Ishikawa (cell line): ENCODE results near the gene PARD3.

Source experiments
- CEBPB ChIP-seq: IDR thresholded peaks from 2 replicates; pipeline ENCODE4 v1.6.1; 2012
- CREB1 ChIP-seq: IDR thresholded peaks from 2 replicates; pipeline ENCODE4 v1.6.1; 2012; ENCODE audit warnings: low read depth
- EGR1 ChIP-seq: IDR thresholded peaks from 2 replicates; pipeline ENCODE4 v1.6.1; 2012
- EP300 ChIP-seq: IDR thresholded peaks from 2 replicates; pipeline ENCODE4 v1.6.1; 2012; ENCODE audit warnings: borderline replicate concordance
- FOXM1 ChIP-seq: IDR thresholded peaks from 2 replicates; pipeline ENCODE4 v1.6.1; 2012; ENCODE audit warnings: low read depth, borderline replicate concordance
- MAX ChIP-seq: IDR thresholded peaks from 2 replicates; pipeline ENCODE4 v1.6.1; 2012
- NFIC ChIP-seq: IDR thresholded peaks from 2 replicates; pipeline ENCODE4 v1.6.1; 2012
- RAD21 ChIP-seq: IDR thresholded peaks from 2 replicates; pipeline ENCODE4 v1.6.1; 2012; ENCODE audit warnings: low read depth
- REST ChIP-seq: IDR thresholded peaks from 2 replicates; pipeline ENCODE4 v1.6.1; 2012; ENCODE audit warnings: low read depth, mild to moderate bottlenecking
- TAF1 ChIP-seq: IDR thresholded peaks from 2 replicates; pipeline ENCODE4 v1.6.1; 2012; ENCODE audit warnings: low read depth, mild to moderate bottlenecking
- TCF12 ChIP-seq: IDR thresholded peaks from 2 replicates; pipeline ENCODE4 v1.6.1; 2012; ENCODE audit warnings: low read depth
- TEAD4 ChIP-seq: IDR thresholded peaks from 2 replicates; pipeline ENCODE4 v1.6.1; 2012
- YY1 ChIP-seq: IDR thresholded peaks from 2 replicates; pipeline ENCODE4 v1.6.1; 2012; ENCODE audit warnings: low read depth
- ZBTB7A ChIP-seq: IDR thresholded peaks from 2 replicates; pipeline ENCODE4 v1.6.1; 2012; ENCODE audit warnings: low read depth
- TF ChIP-seq, protein P1 (sequence below): IDR thresholded peaks from 2 replicates; pipeline ENCODE4 v1.6.1; 2012

The PARD3 gene

DNA sequence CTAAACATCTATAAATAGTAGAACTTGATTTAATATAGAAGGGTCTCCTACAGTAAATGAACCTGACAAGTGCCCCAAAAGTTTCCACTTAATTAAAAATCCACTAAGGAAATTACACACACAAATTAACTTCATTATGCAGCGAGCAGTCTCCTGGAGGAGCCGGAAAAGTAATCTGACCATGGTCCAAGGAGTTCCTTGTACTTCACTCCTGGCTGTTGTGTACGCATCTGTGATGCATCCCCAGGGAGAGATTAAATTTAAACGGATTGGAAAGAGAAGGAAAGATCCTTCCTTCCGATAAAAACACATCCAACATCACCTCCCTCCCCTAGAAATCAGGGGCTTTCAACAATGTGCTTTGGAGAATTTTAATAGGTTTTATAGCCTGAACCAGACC is 85.5 kb downstream of the PARD3 start:
- TF ChIP-seq TAF1 = no peak
- TF ChIP-seq REST = no peak

GRCh38 chr10:34728361-34728760 is 86.7 kb downstream of the PARD3 start:
- TF ChIP-seq CEBPB = no peak
- no peak for TF ChIP-seq NFIC
- TF ChIP-seq EGR1 = no peak
- no peak for TF ChIP-seq CREB1
- TF ChIP-seq EP300 = no peak

GRCh38 chr10:34727595-34728033 is 87.5 kb downstream of the PARD3 start:
- TF ChIP-seq CEBPB = peak; percentile 89
- no peak for TF ChIP-seq ZBTB7A

DNA sequence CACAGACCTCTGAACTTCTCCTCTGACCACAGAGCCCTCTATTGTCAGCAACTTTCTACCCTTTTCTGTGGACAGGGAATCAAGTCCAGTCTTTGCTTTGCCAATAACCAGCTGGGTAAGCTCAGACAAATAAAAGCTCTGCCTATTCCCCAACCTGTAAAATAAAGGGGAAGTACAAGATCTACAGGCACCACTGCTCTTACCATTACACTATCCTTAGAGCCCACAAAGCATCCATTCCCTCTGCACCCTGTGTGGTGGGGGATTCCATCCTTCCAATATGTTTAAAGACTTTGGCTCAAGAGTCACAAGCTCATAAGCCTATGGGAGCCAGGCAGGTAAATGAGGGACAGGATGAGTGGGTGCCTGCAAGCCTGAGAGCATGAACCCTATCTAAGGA is 88.2 kb downstream of the PARD3 start:
- TF ChIP-seq FOXM1 = no peak
- TF ChIP-seq, protein P1, sequence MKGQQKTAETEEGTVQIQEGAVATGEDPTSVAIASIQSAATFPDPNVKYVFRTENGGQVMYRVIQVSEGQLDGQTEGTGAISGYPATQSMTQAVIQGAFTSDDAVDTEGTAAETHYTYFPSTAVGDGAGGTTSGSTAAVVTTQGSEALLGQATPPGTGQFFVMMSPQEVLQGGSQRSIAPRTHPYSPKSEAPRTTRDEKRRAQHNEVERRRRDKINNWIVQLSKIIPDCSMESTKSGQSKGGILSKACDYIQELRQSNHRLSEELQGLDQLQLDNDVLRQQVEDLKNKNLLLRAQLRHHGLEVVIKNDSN = no peak
- TF ChIP-seq CEBPB = no peak
- no peak for TF ChIP-seq TCF12
- no peak for TF ChIP-seq RAD21
- no peak for TF ChIP-seq EP300
- no peak for TF ChIP-seq TAF1
- TF ChIP-seq TEAD4 = no peak
- TF ChIP-seq NFIC = no peak
- TF ChIP-seq CREB1 = no peak
- no peak for TF ChIP-seq ZBTB7A
- TF ChIP-seq REST = no peak
- TF ChIP-seq EGR1 = no peak
- no peak for TF ChIP-seq MAX
- TF ChIP-seq YY1 = no peak

DNA sequence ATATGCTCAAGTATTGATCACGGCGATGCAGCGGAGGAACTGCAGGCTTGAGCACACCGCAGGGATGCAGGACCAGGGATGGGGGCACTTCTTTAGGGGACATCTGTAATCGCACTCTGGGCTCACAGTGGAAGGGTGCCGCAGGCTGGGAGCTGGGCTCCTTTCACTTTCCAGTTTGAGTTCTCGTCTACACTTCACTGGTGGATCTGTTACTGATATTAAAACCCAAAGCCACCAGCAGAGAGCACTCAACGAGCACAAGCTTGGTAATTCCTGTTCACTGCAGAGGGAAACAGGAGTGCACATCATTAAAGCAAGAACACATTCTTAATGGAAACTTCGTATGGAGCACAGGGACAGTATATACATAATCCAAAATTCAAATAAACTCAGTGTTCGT is 91.3 kb downstream of the PARD3 start:
- TF ChIP-seq FOXM1 (no peak), RAD21 (peak; percentile 66)

DNA sequence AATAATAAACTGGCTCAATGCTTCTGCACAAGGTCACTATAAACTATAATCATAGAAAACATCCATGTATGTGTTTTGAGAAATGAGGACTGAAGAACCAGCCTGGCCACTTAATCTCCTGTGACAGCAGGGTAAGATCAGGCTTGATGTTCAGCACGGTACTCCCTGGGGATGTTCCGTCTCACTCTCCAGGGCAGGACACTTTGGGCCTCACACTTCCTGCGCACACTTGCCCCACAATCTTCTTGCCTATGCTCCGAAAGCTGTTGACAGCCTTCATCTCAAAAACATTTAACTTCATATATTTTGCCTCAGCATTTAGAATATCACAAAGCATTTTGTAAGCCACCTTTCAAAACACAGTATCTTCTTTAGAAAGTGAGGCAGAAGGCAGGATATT is 92.7 kb downstream of the PARD3 start:
- TF ChIP-seq CEBPB (no peak), RAD21 (no peak), REST (no peak), EGR1 (no peak), YY1 (no peak), TAF1 (no peak), FOXM1 (no peak), NFIC (no peak), TEAD4 (no peak), CREB1 (no peak), ZBTB7A (no peak)
- TF ChIP-seq, protein P1 = no peak
